IPS DF 6.9 (cell line): Measurements from ENCODE around the gene MYO3B.

Source experiments
- DNase-seq: peaks from one replicate; pipeline ENCODE4 v3.0.0-alpha.2; 2013; ENCODE audit warnings: low read depth, low spot score
- H3K27ac ChIP-seq: one replicate; pipeline ENCODE4 v1.5.1; 2013; ENCODE audit warnings: low read length, control low read depth
- H3K27me3 ChIP-seq: 2 replicates; pipeline ENCODE4 v1.6.1; 2013; ENCODE audit warnings: mild to moderate bottlenecking, low read length; ENCODE audit not compliant: control insufficient read depth, insufficient read depth
- H3K36me3 ChIP-seq: 2 replicates; pipeline ENCODE4 v1.6.1; 2013; ENCODE audit warnings: low read length; ENCODE audit not compliant: control insufficient read depth, insufficient read depth
- H3K4me1 ChIP-seq: 2 replicates; pipeline ENCODE4 v1.6.1; 2013; ENCODE audit warnings: low read length; ENCODE audit not compliant: control insufficient read depth, insufficient read depth
- H3K4me3 ChIP-seq: 2 replicates; pipeline ENCODE4 v1.5.1; 2013; ENCODE audit warnings: mild to moderate bottlenecking, low read length
- H3K9me3 ChIP-seq: 2 replicates; pipeline ENCODE4 v1.6.1; 2013; ENCODE audit warnings: low read length, inconsistent platforms; ENCODE audit not compliant: control insufficient read depth, insufficient read depth
- WGBS: extraction: QIAGEN DNeasy Blood & Tissue Kit; methylation state at CpG from one replicate; pipeline ENCODE4 v1.1.7; 2013; ENCODE audit warnings: mixed read lengths, missing lambda C conversion rate; ENCODE audit not compliant: insufficient read length, insufficient coverage; 5-methylcytosine and 5-hydroxymethylcytosine counted together

Gene MYO3B

DNA sequence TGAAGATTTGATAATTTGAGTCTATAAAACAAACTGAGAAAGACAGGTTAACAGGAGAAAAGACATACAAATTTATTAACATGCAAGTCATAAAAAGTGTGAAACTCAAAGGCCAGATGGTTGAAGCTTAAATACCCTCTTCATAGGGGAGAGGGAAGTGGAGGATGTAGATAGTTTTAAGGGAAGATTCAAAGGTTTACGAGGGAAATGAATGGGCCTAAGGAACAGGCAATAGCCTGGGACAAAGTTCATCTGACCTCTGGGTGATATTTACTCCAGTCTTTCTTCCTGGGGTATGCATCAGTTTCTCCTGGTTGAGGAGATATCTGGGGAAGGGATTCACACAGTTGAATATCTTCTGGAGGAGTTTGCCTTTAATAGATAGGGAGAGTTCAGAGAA is 322.2 kb downstream of the MYO3B start:
- Histone ChIP-seq H3K4me1 (peaks cover 2% of the 10 kb centered on the region), H3K27me3 (no peaks in the 10 kb centered on the region; the same call in 1 of the 2 replicates)
- no CpG with 5 or more reads among the region's 1 CpG for WGBS

DNA sequence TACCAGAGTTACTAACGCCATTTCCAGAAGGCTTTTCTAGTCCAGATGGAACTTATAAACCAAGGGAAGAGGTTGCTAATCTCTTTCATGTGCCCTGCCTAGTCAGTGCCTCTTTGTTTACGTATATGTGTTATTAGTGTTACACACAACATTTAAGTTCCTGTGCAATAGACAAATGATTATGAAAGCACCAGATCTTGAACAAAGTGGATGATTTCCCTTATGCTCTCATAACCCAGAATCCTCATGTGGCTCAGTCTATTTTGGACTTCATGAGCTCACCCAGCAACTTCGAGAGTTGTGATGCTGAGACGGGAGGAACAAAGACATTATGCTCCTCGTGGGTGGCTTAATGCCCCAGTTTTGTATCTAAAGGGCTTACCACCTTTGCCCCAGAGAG is 322.8 kb downstream of the MYO3B start:
- Histone ChIP-seq H3K4me3 (no peak overlapping the region), H3K27ac (no peak overlapping the region), H3K9me3 (no peaks in the 10 kb centered on the region), H3K4me1 (peaks cover 4% of the 10 kb centered on the region), H3K36me3 (no peaks in the 10 kb centered on the region), H3K27me3 (no peaks in the 10 kb centered on the region; the same call in 1 of the 2 replicates)
- no CpG with 5 or more reads among the region's 5 CpGs for WGBS
- no peak for DNase-seq

More for the DNA sequence above, 322.2 kb downstream of the MYO3B start:
- no peak for DNase-seq
- no peaks in the 10 kb centered on the region for H3K36me3 ChIP-seq
- no peaks in the 10 kb centered on the region for H3K9me3 ChIP-seq
- no peak overlapping the region for H3K27ac ChIP-seq
- no peak overlapping the region for H3K4me3 ChIP-seq

DNA sequence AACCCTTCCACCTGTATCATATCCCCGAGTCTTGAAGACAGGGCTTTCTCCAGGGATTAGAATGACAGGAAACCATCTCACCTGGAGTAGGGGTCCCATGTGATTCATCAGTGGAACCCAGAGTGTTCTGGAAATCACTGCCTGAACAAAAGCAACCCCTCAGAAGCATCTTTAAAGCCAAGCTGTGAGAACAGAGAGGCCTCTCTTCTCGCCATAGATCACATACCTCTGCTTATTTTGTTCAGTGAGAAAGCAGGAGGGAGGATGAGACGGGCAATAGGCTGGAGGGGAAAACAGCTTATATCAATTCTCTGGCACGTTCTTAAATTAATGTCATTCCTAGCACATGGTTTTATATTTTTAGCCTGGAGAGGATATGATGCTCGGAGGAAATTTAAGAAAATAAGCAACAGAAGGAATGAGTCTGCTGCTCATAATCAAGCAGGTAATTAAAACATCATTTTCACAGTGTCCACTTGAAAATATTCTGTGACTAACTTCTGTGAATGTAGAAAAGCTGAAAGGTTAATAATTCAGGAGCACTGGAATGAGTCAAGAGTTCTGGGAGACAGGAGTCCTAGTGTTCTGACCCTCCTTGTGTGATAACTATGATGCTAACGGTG is 323.6 kb downstream of the MYO3B start:
- H3K27ac ChIP-seq, result no peak overlapping the region
- no peaks in the 10 kb centered on the region; the same call in 1 of the 2 replicates for H3K27me3 ChIP-seq
- no peak overlapping the region for H3K4me3 ChIP-seq
- H3K9me3 ChIP-seq, result no peaks in the 10 kb centered on the region
- WGBS, result no CpG with 5 or more reads among the region's 6 CpGs
- peaks cover 6% of the 10 kb centered on the region for H3K4me1 ChIP-seq
- no peak for DNase-seq
- H3K36me3 ChIP-seq, result no peaks in the 10 kb centered on the region

DNA sequence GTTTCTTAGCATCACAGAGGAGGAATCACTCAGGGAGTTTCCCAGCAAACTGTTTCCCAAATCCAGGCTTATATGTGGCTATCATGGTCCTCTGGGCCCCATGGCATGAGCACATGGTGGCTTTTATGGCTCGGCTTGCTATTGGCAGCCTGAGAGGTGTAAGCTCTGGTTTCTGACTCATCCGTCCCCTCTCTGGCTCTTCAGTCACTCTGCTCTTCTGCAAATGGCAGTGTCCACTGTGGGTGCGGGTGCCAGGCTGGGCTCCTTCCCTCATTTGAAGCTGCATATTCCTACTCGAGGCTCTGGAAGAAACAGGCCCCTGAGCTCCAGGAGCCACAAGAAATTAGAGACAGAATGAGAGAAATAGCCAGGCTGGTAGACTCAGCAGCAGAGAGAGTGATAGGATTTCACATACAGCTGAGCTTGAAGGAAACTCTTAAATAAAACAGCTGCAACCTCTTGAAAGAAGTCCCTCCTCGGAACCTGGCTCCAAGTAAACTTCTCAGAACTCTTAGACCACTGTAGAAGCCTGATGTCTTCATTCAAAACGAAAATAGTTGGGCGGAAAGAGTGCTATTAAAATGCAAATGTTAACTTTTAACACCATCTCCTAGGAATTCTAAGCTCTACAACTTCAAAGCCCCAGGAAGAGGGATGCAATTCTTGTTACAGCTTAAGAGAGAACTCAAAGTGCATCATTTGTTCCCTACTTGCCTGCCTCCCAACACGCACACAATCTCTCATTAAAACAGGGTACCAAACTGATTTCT is 324.6 kb downstream of the MYO3B start:
- no peaks in the 10 kb centered on the region for H3K36me3 ChIP-seq
- peak; percentile 48 for DNase-seq
- peaks cover 6% of the 10 kb centered on the region for H3K4me1 ChIP-seq
- WGBS, result no CpG with 5 or more reads among the region's 8 CpGs
- H3K4me3 ChIP-seq, result no peak overlapping the region
- H3K9me3 ChIP-seq, result no peaks in the 10 kb centered on the region
- H3K27ac ChIP-seq, result peak overlapping the region; percentile 83
- H3K27me3 ChIP-seq, result no peaks in the 10 kb centered on the region; the same call in 1 of the 2 replicates

DNA sequence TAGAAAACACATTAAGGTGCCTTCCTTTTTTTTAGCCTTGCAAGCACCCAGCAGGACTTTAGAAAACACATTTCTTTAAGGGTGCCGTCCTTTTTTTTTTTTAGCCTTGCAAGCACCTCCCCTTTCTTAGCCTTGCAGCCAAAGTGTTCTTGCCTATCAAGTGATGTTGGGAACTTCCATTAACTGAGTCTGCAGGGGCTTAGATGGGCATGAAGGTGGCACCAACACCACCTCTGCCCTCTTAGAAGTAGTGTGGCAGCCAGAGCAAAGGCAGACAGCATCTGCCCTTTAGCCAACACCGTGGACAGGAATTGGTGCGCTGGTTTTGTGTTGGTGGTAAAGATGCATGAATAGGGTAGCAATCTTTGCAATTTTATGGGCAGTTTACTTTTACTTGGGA is 325.6 kb downstream of the MYO3B start:
- Histone ChIP-seq H3K4me1 (peaks cover 6% of the 10 kb centered on the region), H3K4me3 (no peak overlapping the region), H3K27me3 (no peaks in the 10 kb centered on the region; the same call in 1 of the 2 replicates), H3K36me3 (no peaks in the 10 kb centered on the region), H3K9me3 (no peaks in the 10 kb centered on the region), H3K27ac (no peak overlapping the region)
- WGBS, result no CpG with 5 or more reads among the region's 3 CpGs
- DNase-seq, result no peak

DNA sequence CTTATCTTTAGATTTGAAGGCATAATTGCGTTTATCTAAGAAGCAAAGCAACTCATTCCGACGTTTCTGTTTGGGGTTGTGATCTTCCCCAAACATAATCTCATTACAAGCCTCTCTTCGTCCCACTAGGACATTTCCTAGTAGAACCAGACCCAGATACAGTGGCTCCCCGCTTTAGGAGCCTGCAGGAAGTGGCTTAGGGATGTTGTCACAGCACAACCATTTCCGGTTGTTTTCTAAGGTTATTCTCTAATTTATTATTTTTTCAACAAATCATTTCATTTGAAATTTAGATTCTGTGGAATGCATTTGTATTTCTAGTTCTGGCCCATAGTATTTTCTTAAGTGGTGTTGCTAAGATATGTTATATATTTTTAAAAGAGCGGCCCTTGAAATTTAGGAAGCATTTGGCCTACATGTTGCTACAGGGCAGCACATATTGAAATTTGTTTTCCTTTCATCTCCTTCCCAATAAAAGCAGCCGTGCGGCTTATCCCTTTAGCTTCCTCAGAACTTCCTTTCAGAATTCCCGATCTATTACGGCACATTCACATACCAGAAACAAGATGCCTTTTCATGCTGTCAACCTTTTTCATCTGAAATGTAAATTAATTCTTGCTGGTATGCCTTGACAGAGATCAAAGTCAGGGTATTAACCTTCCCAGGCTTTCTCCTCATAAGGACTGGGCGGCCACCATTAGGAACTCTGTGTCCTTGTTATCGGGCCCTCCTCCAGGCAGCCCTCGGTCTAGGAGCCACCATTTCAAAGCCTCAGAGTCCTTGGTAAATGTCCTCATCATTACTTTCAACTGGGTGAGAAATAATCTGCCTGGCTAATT is 326.2 kb downstream of the MYO3B start:
- Histone ChIP-seq H3K27ac (no peak overlapping the region), H3K4me1 (peaks cover 6% of the 10 kb centered on the region), H3K9me3 (no peaks in the 10 kb centered on the region), H3K4me3 (no peak overlapping the region), H3K27me3 (no peaks in the 10 kb centered on the region; the same call in 1 of the 2 replicates), H3K36me3 (no peaks in the 10 kb centered on the region)
- DNase-seq, result no peak
- no CpG with 5 or more reads among the region's 14 CpGs for WGBS

DNA sequence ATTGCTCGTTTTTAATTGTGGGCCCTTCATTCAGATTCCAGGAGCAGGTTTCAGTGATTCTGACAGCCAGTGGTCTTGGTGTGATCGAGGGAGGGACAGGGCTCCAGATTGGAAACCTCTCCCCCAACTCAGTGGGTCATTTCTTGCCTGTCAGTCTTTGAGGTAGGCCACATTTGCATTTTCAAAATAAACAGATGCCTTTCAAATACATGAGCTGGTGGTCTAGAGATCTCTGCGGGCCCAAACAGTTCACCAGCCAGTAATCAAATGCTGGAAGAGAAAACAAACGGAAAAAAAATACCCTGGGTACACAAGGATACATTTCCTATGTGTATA is 326.8 kb downstream of the MYO3B start:
- no peak for DNase-seq
- no peaks in the 10 kb centered on the region for H3K36me3 ChIP-seq
- WGBS, result no CpG with 5 or more reads among the region's 4 CpGs
- peaks cover 6% of the 10 kb centered on the region for H3K4me1 ChIP-seq
- no peaks in the 10 kb centered on the region for H3K9me3 ChIP-seq
- no peak overlapping the region for H3K27ac ChIP-seq
- H3K27me3 ChIP-seq, result no peaks in the 10 kb centered on the region; the same call in 1 of the 2 replicates
- no peak overlapping the region for H3K4me3 ChIP-seq

DNA sequence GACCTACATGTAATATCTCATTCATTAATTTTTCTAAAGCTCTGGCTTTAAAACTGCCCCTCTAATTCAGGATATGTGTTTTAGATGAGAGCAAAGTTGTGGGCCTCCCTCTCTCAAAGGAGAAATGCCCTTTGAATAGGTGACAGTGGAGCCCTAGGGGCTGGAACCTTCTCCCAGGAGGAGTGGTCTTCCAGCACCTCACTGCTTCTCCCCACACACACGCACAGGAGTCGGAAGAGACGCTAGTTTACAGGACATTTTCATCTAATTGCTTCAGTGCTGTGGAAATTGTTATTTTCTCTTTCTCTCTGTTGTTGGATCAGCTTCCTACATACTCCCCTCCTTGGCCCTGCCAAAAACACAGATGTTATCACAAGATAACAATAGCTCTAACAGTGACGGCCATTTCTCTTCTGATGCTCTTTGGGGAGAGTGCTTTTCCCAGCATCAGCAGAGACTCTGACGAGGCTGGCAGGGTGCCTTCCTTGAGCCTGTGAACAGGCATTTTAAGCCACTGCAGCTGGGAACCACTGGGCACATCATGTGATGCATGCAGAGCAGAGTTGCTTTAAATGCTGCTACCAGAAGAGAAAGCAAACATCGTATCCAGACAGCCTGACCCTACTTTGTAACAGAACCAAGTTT is 327.8 kb downstream of the MYO3B start:
- no peaks in the 10 kb centered on the region for H3K36me3 ChIP-seq
- WGBS, result no CpG with 5 or more reads among the region's 6 CpGs
- H3K9me3 ChIP-seq, result no peaks in the 10 kb centered on the region
- H3K4me3 ChIP-seq, result no peak overlapping the region
- peaks cover 6% of the 10 kb centered on the region; the same call in 1 of the 2 replicates for H3K4me1 ChIP-seq
- no peak overlapping the region for H3K27ac ChIP-seq
- H3K27me3 ChIP-seq, result no peaks in the 10 kb centered on the region; the same call in 1 of the 2 replicates
- DNase-seq, result no peak

DNA sequence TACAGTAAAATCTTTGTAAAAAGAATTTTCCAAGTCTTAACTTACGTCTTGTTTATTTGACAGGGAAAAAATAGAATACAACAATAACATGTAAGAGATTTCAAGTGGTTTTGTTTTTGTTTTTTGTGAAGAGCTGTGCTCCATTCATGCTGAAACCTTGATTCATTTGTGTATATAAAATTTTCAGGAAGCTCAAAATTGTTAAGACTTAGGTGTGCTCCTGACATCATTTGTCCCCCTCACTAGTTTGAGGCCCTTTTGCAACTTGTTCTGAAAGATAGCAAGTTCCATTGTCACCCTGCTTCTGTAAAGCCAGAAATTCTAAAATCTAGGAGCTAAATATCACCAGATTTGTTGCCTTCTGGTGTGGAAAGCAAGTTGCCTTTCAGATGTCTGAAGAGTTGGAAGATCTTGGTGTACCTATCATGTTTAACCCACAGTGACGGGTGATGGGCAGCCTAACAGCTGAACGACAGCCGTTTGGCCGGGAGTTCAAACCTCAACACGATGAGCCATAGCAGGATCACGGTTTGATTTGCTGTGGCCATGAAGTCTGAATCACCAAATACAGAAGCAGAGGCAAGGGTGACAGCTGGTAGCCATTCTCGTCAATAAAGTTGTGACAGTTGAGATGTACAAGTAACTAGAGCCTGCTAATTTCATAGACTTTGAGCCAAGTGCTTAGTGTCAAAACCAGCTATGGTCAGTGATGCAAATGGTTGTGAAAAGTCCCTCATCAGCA is 331.7 kb downstream of the MYO3B start:
- no peak overlapping the region for H3K4me3 ChIP-seq
- no peak overlapping the region for H3K27ac ChIP-seq
- H3K9me3 ChIP-seq, result no peaks in the 10 kb centered on the region
- DNase-seq, result no peak
- no peaks in the 10 kb centered on the region for H3K36me3 ChIP-seq
- peaks cover 4% of the 10 kb centered on the region; the same call in 1 of the 2 replicates for H3K4me1 ChIP-seq
- H3K27me3 ChIP-seq, result no peaks in the 10 kb centered on the region
- WGBS, result no CpG with 5 or more reads among the region's 8 CpGs
